IPS-20b (cell line): Measurements from ENCODE around the gene FBXW12.

Experiments used
- H3K27ac ChIP-seq: one replicate; pipeline ENCODE4 v1.5.1; 2013; ENCODE audit warnings: low read length
- H3K27me3 ChIP-seq: 2 replicates; pipeline ENCODE4 v1.6.1; 2013; ENCODE audit warnings: mild to moderate bottlenecking, low read length, inconsistent platforms; ENCODE audit not compliant: insufficient read depth
- H3K36me3 ChIP-seq: 2 replicates; pipeline ENCODE4 v1.6.1; 2013; ENCODE audit warnings: low read depth, mild to moderate bottlenecking, inconsistent platforms, low read length, moderate library complexity; ENCODE audit not compliant: insufficient read depth
- H3K4me1 ChIP-seq: 2 replicates; pipeline ENCODE4 v1.6.1; 2013; ENCODE audit warnings: mild to moderate bottlenecking, control low read depth, inconsistent platforms, low read length, moderate library complexity; ENCODE audit not compliant: insufficient read depth
- H3K4me3 ChIP-seq: 2 replicates; pipeline ENCODE4 v1.5.1; 2013; ENCODE audit warnings: mild to moderate bottlenecking, low read length, inconsistent platforms
- H3K9ac ChIP-seq: 2 replicates; pipeline ENCODE4 v1.6.1; 2013; ENCODE audit warnings: low read depth, mild to moderate bottlenecking, inconsistent platforms, low read length, moderate library complexity
- H3K9me3 ChIP-seq: 2 replicates; pipeline ENCODE4 v1.6.1; 2013; ENCODE audit warnings: mild to moderate bottlenecking, low read depth, low read length, inconsistent platforms; ENCODE audit not compliant: insufficient read depth

Gene FBXW12

DNA sequence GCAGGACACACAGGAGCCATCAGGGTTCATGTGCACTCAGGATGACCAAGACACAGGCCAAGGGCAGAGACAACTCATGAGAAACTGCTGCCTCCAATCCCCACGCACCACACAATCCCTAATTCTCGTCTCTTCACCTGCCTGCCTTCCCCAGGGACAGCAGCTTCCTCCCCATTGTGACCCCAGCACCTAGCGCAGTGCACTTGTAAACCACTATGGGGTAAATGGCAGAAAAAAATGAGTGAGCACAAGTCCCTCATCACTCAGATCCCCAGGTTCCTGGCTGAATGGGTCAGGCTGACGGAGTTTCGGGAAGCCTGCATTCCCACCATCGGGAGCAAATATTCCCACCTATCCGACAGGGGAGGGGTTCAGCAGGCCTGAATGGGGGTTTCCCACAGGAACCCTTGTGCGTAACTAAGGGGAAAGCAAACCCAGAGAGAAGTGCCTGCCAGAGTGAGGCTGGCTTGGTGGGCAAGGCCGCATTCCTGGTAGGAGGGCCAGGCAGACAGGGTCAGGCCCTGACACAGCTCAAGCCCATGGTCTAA lies 39.1 kb downstream of the FBXW12 start:
- no peaks in the 10 kb centered on the region for H3K4me1 ChIP-seq
- H3K4me3 ChIP-seq, result no peak overlapping the region
- no peak overlapping the region for H3K9ac ChIP-seq
- peaks cover 99% of the 10 kb centered on the region for H3K36me3 ChIP-seq
- no peaks in the 10 kb centered on the region for H3K9me3 ChIP-seq
- H3K27me3 ChIP-seq, result no peaks in the 10 kb centered on the region
- H3K27ac ChIP-seq, result no peak overlapping the region

DNA sequence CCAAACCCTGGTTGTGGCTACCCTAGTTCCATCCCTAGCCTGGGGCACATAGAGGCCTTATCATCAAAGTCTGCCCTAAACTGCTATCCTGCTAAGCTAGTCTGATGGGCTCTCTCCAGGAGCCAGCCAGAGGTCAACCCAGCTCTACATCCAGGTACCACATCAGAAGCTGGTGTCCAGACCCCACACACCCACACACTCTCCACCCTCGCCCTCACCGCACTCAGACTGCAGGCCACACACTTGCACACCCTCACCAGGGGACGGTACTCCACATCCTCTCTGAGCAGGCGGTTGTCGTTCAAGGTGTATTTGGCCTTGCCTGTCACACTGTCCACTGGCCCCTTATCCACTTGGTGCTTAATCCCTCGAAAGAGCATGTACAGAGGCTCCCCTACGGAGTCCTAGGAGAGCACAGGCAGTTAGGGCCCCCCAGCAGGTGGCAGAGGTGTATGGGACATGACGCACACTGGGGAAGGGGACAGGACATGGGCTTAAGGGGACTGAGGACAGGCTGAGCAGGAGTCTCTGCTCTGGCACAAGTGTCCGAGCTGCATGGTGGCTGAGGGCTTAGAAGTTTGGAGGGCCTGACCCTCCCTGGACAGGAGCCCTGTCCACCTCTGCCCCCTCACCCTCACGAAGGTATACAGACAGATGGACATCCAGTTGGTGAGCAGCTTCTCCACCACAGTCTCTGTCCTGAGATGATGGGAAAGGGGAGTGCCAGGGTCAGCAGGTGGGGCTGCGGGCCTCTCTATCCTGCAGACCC lies 39.8 kb downstream of the FBXW12 start:
- no peaks in the 10 kb centered on the region for H3K27me3 ChIP-seq
- no peak overlapping the region for H3K4me3 ChIP-seq
- no peak overlapping the region for H3K9ac ChIP-seq
- H3K4me1 ChIP-seq, result no peaks in the 10 kb centered on the region
- no peak overlapping the region for H3K27ac ChIP-seq
- no peaks in the 10 kb centered on the region for H3K9me3 ChIP-seq
- H3K36me3 ChIP-seq, result peaks cover 99% of the 10 kb centered on the region

- Histone ChIP-seq H3K9me3 (no peaks in the 10 kb centered on the region), H3K4me1 (no peaks in the 10 kb centered on the region), H3K4me3 (no peak overlapping the region), H3K36me3 (peaks cover 99% of the 10 kb centered on the region), H3K27ac (no peak overlapping the region), H3K9ac (no peak overlapping the region), H3K27me3 (no peaks in the 10 kb centered on the region)
These were observed 40.5 kb downstream of the FBXW12 start for GRCh38 chr3:48412375-48413001.

DNA sequence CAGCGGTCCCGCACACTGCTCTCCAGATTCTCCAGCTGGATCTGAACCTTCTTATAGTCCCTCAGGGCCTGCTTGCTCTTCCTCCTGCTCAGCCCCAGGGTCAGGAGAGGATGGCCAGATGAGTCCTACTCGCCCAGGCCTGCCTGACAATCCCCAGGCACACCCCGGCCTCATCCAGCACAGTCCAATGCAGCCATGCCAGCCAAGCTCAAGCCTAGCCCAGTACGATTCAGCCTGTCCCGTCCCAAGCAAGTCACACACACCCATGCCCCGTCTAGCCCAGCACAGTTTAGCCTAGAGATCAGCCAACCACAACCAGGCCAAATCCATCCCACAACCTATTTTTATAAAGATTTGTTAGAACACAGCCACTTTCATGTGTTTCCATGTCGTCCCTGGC lies 41.1 kb downstream of the FBXW12 start:
- H3K9me3 ChIP-seq, result no peaks in the 10 kb centered on the region
- H3K27ac ChIP-seq, result no peak overlapping the region
- H3K27me3 ChIP-seq, result no peaks in the 10 kb centered on the region
- H3K4me3 ChIP-seq, result no peak overlapping the region
- H3K9ac ChIP-seq, result no peak overlapping the region
- peaks cover 99% of the 10 kb centered on the region for H3K36me3 ChIP-seq
- no peaks in the 10 kb centered on the region for H3K4me1 ChIP-seq

DNA sequence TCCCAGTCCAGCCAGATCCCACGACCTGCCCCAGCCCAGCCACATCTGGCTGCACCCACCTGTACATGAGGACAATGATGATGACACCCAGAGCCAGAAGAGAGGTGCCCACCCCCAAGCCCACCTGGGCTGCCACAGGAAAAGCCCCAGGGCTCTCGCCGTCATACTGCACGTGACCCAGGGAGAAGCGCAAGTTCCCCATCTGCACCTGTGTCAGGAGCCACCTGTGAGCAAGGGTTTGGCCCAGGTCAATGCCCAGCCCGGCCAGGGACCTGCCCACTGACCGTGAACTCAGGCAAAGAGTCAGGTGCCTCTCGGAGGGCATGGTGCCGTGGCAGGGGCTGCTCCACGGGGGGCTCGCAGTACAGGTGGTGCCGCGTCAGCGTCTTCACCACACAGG lies 41.6 kb downstream of the FBXW12 start:
- no peak overlapping the region for H3K9ac ChIP-seq
- no peaks in the 10 kb centered on the region for H3K27me3 ChIP-seq
- H3K9me3 ChIP-seq, result no peaks in the 10 kb centered on the region
- H3K27ac ChIP-seq, result no peak overlapping the region
- peaks cover 99% of the 10 kb centered on the region for H3K36me3 ChIP-seq
- H3K4me1 ChIP-seq, result no peaks in the 10 kb centered on the region
- H3K4me3 ChIP-seq, result no peak overlapping the region

GRCh38 chr3:48414376-48415250 lies 42.6 kb downstream of the FBXW12 start:
- no peaks in the 10 kb centered on the region for H3K27me3 ChIP-seq
- H3K9ac ChIP-seq, result no peak overlapping the region
- no peaks in the 10 kb centered on the region for H3K9me3 ChIP-seq
- no peak overlapping the region for H3K4me3 ChIP-seq
- H3K27ac ChIP-seq, result no peak overlapping the region
- H3K4me1 ChIP-seq, result no peaks in the 10 kb centered on the region
- peaks cover 99% of the 10 kb centered on the region for H3K36me3 ChIP-seq

DNA sequence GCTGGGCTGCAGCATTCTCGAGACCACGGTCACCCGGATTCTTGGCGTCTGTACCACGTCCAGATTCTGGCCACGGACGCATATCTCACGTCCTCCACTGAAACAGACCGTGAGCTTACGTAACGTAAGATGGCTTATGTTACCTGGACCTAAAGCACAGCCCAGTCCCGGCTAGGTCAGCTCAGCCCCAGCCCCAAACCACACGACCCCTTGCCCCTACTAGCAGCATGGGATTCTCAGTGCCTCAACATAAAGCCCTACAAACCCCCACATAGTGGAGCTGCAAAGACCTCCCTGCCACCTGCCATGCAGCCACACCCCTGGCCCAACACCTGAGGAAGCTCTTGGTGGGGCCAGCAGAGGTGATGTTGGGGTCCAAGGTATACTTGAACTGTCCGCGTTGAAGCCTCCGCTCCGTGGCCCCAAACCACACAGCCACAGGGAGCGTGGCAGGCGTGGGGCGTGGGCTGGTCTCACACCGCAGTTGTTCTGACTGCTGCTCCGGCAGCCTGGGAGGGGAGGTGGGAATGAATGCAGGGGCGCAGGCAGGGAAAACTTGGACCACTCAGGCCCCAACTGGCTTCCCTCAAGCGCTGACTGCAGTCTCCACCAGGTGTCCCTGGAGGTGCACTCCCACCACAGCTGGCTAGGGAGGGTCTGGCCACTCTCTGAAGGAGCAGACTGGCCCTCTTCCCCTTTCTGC lies 43.4 kb downstream of the FBXW12 start:
- Histone ChIP-seq H3K4me3 (no peak overlapping the region), H3K27ac (no peak overlapping the region), H3K36me3 (peaks cover 99% of the 10 kb centered on the region), H3K4me1 (no peaks in the 10 kb centered on the region), H3K9me3 (no peaks in the 10 kb centered on the region), H3K27me3 (no peaks in the 10 kb centered on the region), H3K9ac (no peak overlapping the region)

- Histone ChIP-seq H3K9me3 (no peaks in the 10 kb centered on the region), H3K9ac (no peak overlapping the region), H3K36me3 (peaks cover 99% of the 10 kb centered on the region), H3K27me3 (no peaks in the 10 kb centered on the region), H3K4me1 (no peaks in the 10 kb centered on the region), H3K4me3 (no peak overlapping the region), H3K27ac (no peak overlapping the region)
These were observed 44.1 kb downstream of the FBXW12 start for GRCh38 chr3:48416091-48416505.

GRCh38 chr3:48416546-48416945 lies 44.5 kb downstream of the FBXW12 start:
- no peak overlapping the region for H3K27ac ChIP-seq
- H3K9ac ChIP-seq, result no peak overlapping the region
- no peaks in the 10 kb centered on the region for H3K9me3 ChIP-seq
- no peaks in the 10 kb centered on the region for H3K4me1 ChIP-seq
- H3K27me3 ChIP-seq, result no peaks in the 10 kb centered on the region
- H3K36me3 ChIP-seq, result peaks cover 99% of the 10 kb centered on the region
- H3K4me3 ChIP-seq, result no peak overlapping the region

DNA sequence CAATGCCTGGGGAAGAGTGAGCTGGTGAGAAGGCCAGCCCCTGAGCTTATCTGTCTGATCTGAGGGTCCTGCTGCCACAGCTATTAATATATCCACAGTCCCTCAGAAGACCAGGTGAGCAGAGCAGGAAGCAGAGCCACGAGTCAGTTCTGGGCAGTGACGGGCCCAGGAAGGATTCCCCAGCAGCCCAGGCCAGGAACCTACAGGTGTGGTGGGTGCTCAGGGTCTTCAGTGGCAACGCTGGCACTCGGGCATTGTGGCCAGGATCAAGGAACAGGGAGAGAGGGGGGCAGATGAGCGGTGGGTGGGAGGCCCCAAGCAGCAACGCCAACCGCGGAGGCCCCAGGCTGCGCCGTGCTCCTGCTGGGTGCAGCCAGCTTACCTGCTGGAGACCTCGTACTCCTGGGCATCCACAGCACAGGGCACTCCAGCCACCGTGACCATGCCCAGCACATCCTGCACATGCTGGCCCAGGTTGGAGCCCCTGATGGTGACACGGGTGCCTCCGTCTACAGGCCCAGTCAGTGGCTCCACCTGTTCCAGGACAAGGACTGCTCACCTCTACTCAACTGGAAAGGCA lies 45.6 kb downstream of the FBXW12 start:
- Histone ChIP-seq H3K4me3 (no peak overlapping the region), H3K4me1 (no peaks in the 10 kb centered on the region), H3K36me3 (peaks cover 99% of the 10 kb centered on the region), H3K9ac (no peak overlapping the region), H3K9me3 (no peaks in the 10 kb centered on the region), H3K27ac (no peak overlapping the region), H3K27me3 (no peaks in the 10 kb centered on the region)

DNA sequence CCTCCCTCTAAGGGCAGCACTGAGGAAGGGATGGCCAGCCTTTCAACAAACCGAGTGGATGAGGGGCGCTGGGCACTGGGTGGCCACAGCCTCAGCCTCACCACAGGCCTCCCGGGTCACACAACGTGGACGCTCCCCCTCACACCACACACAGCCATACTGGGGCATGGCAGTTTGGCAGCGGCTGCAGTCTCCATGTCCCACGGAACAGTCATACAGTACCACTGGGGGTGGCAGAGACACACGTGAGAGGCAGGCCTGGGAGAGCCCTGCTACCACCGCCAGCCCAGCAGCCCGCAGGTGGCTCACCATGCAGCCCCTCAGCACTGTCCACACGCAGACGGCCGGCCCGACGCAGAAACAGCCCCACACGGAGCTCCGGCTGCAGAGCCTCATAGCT lies 46.1 kb downstream of the FBXW12 start:
- Histone ChIP-seq H3K27ac (no peak overlapping the region), H3K4me1 (no peaks in the 10 kb centered on the region), H3K9me3 (no peaks in the 10 kb centered on the region), H3K4me3 (no peak overlapping the region), H3K27me3 (no peaks in the 10 kb centered on the region), H3K36me3 (peaks cover 99% of the 10 kb centered on the region), H3K9ac (no peak overlapping the region)
